ENCODE measurements around the gene UGT1A6.

UGT1A6 gene

GRCh38 chr2:233768076-233768475 is 75.4 kb downstream of the UGT1A6 start:
- DNase-seq (ENCODE audit: low spot score), result no peak

GRCh38 chr2:233769260-233769659 is 76.6 kb downstream of the UGT1A6 start:
- DNase-seq (ENCODE audit: low spot score), result no peak

- no peak for DNase-seq (ENCODE audit: low spot score)
Observed at GRCh38 chr2:233772153-233772552, 79.5 kb downstream of the UGT1A6 start.

- no peak for DNase-seq (ENCODE audit: low spot score)
Observed at GRCh38 chr2:233772583-233772982, 79.9 kb downstream of the UGT1A6 start.

- no peak for DNase-seq (ENCODE audit: low spot score)
Observed at GRCh38 chr2:233773854-233774253, 81.2 kb downstream of the UGT1A6 start.

- DNase-seq (ENCODE audit: low spot score), result no peak
Observed at GRCh38 chr2:233775414-233775813, 82.7 kb downstream of the UGT1A6 start.

- no peak for DNase-seq (ENCODE audit: low spot score)
Observed at GRCh38 chr2:233778030-233778429, 85.3 kb downstream of the UGT1A6 start, which contains the start of gene MROH2A. Gene MROH2A (plus strand): TSS chr2:233778330. CDS start chr2:233779359, 1,029 bp downstream.

GRCh38 chr2:233779722-233780121 is 87.0 kb downstream of the UGT1A6 start:
- DNase-seq (ENCODE audit: low spot score), result no peak

GRCh38 chr2:233780771-233781170 is 88.1 kb downstream of the UGT1A6 start:
- DNase-seq (ENCODE audit: low spot score), result no peak

GRCh38 chr2:233789554-233789953 is 96.9 kb downstream of the UGT1A6 start:
- DNase-seq (ENCODE audit: low spot score), result no peak

GRCh38 chr2:233791151-233791882 is 98.6 kb downstream of the UGT1A6 start:
- DNase-seq (ENCODE audit: low spot score), result no peak

- DNase-seq (ENCODE audit: low spot score), result no peak
Observed at GRCh38 chr2:233791883-233792329, 99.2 kb downstream of the UGT1A6 start.

GRCh38 chr2:233792720-233793119 is 100.0 kb downstream of the UGT1A6 start:
- DNase-seq (ENCODE audit: low spot score), result no peak

GRCh38 chr2:233793465-233794127 is 100.9 kb downstream of the UGT1A6 start:
- no peak for DNase-seq (ENCODE audit: low spot score)

- DNase-seq (ENCODE audit: low spot score), result no peak
Observed at GRCh38 chr2:233794128-233794658, 101.5 kb downstream of the UGT1A6 start.

GRCh38 chr2:233795735-233796171 is 103.1 kb downstream of the UGT1A6 start:
- DNase-seq (ENCODE audit: low spot score), result no peak

GRCh38 chr2:233796254-233796653 is 103.6 kb downstream of the UGT1A6 start:
- DNase-seq (ENCODE audit: low spot score), result no peak

GRCh38 chr2:233798335-233799086 is 105.8 kb downstream of the UGT1A6 start:
- no peak for DNase-seq (ENCODE audit: low spot score)

- no peak for DNase-seq (ENCODE audit: low spot score)
Observed at GRCh38 chr2:233799087-233799665, 106.5 kb downstream of the UGT1A6 start.

- no peak for DNase-seq (ENCODE audit: low spot score)
Observed at GRCh38 chr2:233799716-233800115, 107.0 kb downstream of the UGT1A6 start.

- DNase-seq (ENCODE audit: low spot score), result no peak
Observed at GRCh38 chr2:233800208-233800607, 107.5 kb downstream of the UGT1A6 start.
